CD4-positive, alpha-beta memory T cell (primary cell): Measurements from ENCODE around the gene IL20RA. TPM values are rescaled to one million over a fixed set of nuclear protein-coding genes. Genes with fewer than 3 reads are reported as not detected.
A peak's percentile ranks its signal among the peaks of the same experiment; 100 is the strongest.

ENCODE experiments used
- CTCF ChIA-PET: fragments of 350-600 bp; sonication (Branson Sonifier 250); formaldehyde crosslinking; loops from one replicate; lab custom pipeline; 2021; ENCODE audit warnings: inconsistent platforms; ENCODE audit not compliant: partially characterized antibody; lab: Charles Lee
- POLR2A ChIA-PET: fragments of 350-600 bp; sonication (Branson Sonifier 250); formaldehyde crosslinking; loops from one replicate; lab custom pipeline; 2021; ENCODE audit not compliant: partially characterized antibody; lab: Charles Lee
- DNase-seq, 5 donors: peaks; one replicate each; pipeline versions ENCODE4 v3.0.0 to v3.0.0-alpha.2; 2020 to 2022; ENCODE audit warnings: mixed read lengths in 1 of 5
- H3K27ac ChIP-seq: one replicate; pipeline ENCODE4 v1.7.0; 2013; ENCODE audit warnings: low read depth, low read length
- H3K27me3 ChIP-seq: 2 replicates; pipeline ENCODE4 v1.7.0; 2013; ENCODE audit warnings: mild to moderate bottlenecking, low read length, moderate library complexity; ENCODE audit not compliant: insufficient read depth
- H3K36me3 ChIP-seq: 2 replicates; pipeline ENCODE4 v1.7.0; 2013; ENCODE audit warnings: mild to moderate bottlenecking, low read length, moderate library complexity; ENCODE audit not compliant: insufficient read depth
- H3K4me1 ChIP-seq: 2 replicates; pipeline ENCODE4 v1.7.0; 2013; ENCODE audit warnings: mild to moderate bottlenecking, low read length, moderate library complexity; ENCODE audit not compliant: insufficient read depth
- H3K4me3 ChIP-seq, 2 donors: one replicate each; pipeline ENCODE4 v1.7.0; 2013; ENCODE audit warnings: low read length in 2 of 2, mild to moderate bottlenecking in 1 of 2
- H3K9me3 ChIP-seq, 2 donors: one replicate each; pipeline ENCODE4 v1.7.0; 2013; ENCODE audit warnings: low read length in 2 of 2, control low read depth in 1 of 2; ENCODE audit not compliant: control insufficient read depth in 1 of 2
- H3K27ac Mint-ChIP-seq, 7 donors: one replicate each; pipeline ENCODE4 v1.8.0; 2020 to 2021; ENCODE audit warnings: mixed read lengths in 7 of 7, mild to moderate bottlenecking in 6 of 7, inconsistent platforms in 3 of 7, moderate library complexity in 3 of 7
- H3K27me3 Mint-ChIP-seq, 2 donors: one replicate each; pipeline ENCODE4 v1.8.0; 2020 to 2021; ENCODE audit warnings: mixed read lengths in 2 of 2
- H3K36me3 Mint-ChIP-seq, 2 donors: one replicate each; pipeline ENCODE4 v1.8.0; 2020 to 2021; ENCODE audit warnings: mixed read lengths in 2 of 2, inconsistent platforms in 1 of 2, mild to moderate bottlenecking in 1 of 2
- H3K4me1 Mint-ChIP-seq, 4 donors: one replicate each; pipeline ENCODE4 v1.8.0; 2020 to 2021; ENCODE audit warnings: mixed read lengths in 4 of 4, mild to moderate bottlenecking in 1 of 4
- H3K4me3 Mint-ChIP-seq, 8 donors: one replicate each; pipeline ENCODE4 v1.8.0; 2020 to 2021; ENCODE audit warnings: mixed read lengths in 8 of 8, mild to moderate bottlenecking in 7 of 8, moderate library complexity in 6 of 8, inconsistent platforms in 3 of 8
- H3K9me3 Mint-ChIP-seq, 8 donors: one replicate each; pipeline ENCODE4 v1.8.0; 2020 to 2021; ENCODE audit warnings: mixed read lengths in 8 of 8, mild to moderate bottlenecking in 5 of 8, inconsistent platforms in 3 of 8, moderate library complexity in 1 of 8
- intact Hi-C: fragments of 100-400 bp; cut with micrococcal nuclease; formaldehyde crosslinking; loops from one replicate; pipeline ENCODE4 v1.15.1; 2023
- polyA plus RNA-seq, 2 donors: library from polyadenylated mRNA; unstranded; fragments of 300-500 nt; fragmentation: Illumina TruSeq; gene quantifications; one replicate each; pipeline ENCODE4 v1.2.3, GENCODE V29; 2021
- total RNA-seq, 2 experiments: library from RNA; stranded (reverse); gene quantifications; one replicate each; pipeline ENCODE4 v1.2.3, GENCODE V29; 2021

The IL20RA gene
- total and polyA plus RNA-seq, 4 experiments from 2014 or later = not detected

- intact Hi-C loops = no loop called here
- no peak overlapping the region for H3K27ac Mint-ChIP-seq
- H3K9me3 Mint-ChIP-seq = peaks cover 0 to 12% (median 8%) of the 10 kb centered on the region in 8 donors
- H3K4me1 Mint-ChIP-seq = peaks cover 0 to 5% (median under 1%) of the 10 kb centered on the region in 4 donors
- Histone ChIP-seq H3K4me3 (no peak overlapping the region), H3K36me3 (no peaks in the 10 kb centered on the region), H3K4me1 (peaks cover 7% of the 10 kb centered on the region), H3K27me3 (no peaks in the 10 kb centered on the region), H3K9me3 (no peaks in the 10 kb centered on the region), H3K27ac (no peak overlapping the region)
- DNase-seq = no peak
- no peaks in the 10 kb centered on the region for H3K36me3 Mint-ChIP-seq
- CTCF ChIA-PET = interaction anchor here (1.0 kb wide), 1 partner anchor 9 kb away, joined by 7 read pairs; no protein-coding TSS in a partner anchor
- H3K27me3 Mint-ChIP-seq = peaks cover 18 to 39% of the 10 kb centered on the region in 2 donors
- POLR2A ChIA-PET = no interaction called here
- H3K4me3 Mint-ChIP-seq = no peak overlapping the region
Measured at GRCh38 chr6:137067399-137067798, 22.6 kb upstream of the IL20RA start.

- POLR2A ChIA-PET = no interaction called here
- no peaks in the 10 kb centered on the region for H3K4me1 ChIP-seq
- no peaks in the 10 kb centered on the region for H3K9me3 Mint-ChIP-seq
Measured at GRCh38 chr6:137058037-137058436, 13.3 kb upstream of the IL20RA start.

GRCh38 chr6:137056121-137056880 lies 11.5 kb upstream of the IL20RA start:
- peaks cover 0 to under 1% (median 0%) of the 10 kb centered on the region in 8 donors for H3K9me3 Mint-ChIP-seq
- no peak overlapping the region for H3K27ac ChIP-seq
- POLR2A ChIA-PET = no interaction called here

More at GRCh38 chr6:137058037-137058436, 13.3 kb upstream of the IL20RA start:
- no peak overlapping the region for H3K27ac ChIP-seq
- Mint-ChIP-seq H3K4me3 (no peak overlapping the region), H3K27me3 (peaks cover 2 to 8% of the 10 kb centered on the region in 2 donors), H3K27ac (no peak overlapping the region), H3K36me3 (no peaks in the 10 kb centered on the region), H3K4me1 (no peaks in the 10 kb centered on the region)
- no peak for DNase-seq
- intact Hi-C loops = no loop called here
- no peaks in the 10 kb centered on the region for H3K36me3 ChIP-seq
- CTCF ChIA-PET = no interaction called here
- H3K9me3 ChIP-seq = no peaks in the 10 kb centered on the region
- no peak overlapping the region for H3K4me3 ChIP-seq
- H3K27me3 ChIP-seq = no peaks in the 10 kb centered on the region

GRCh38 chr6:137051790-137052472 lies 7.2 kb upstream of the IL20RA start:
- Histone ChIP-seq H3K36me3 (no peaks in the 10 kb centered on the region), H3K4me1 (no peaks in the 10 kb centered on the region), H3K9me3 (no peaks in the 10 kb centered on the region), H3K4me3 (no peak overlapping the region), H3K27ac (no peak overlapping the region), H3K27me3 (peaks cover 4% of the 10 kb centered on the region)
- Mint-ChIP-seq H3K36me3 (no peaks in the 10 kb centered on the region), H3K27me3 (peaks cover 34 to 36% of the 10 kb centered on the region in 2 donors), H3K4me3 (no peak overlapping the region), H3K9me3 (peaks cover 0 to 2% (median 0%) of the 10 kb centered on the region in 8 donors), H3K27ac (no peak overlapping the region), H3K4me1 (no peaks in the 10 kb centered on the region)
- no peak for DNase-seq
- intact Hi-C loops = no loop called here
- POLR2A ChIA-PET = no interaction called here
- CTCF ChIA-PET = no interaction called here

More at GRCh38 chr6:137056121-137056880, 11.5 kb upstream of the IL20RA start:
- no peak for DNase-seq
- Mint-ChIP-seq H3K4me1 (no peaks in the 10 kb centered on the region), H3K27ac (no peak overlapping the region), H3K27me3 (peaks cover 11 to 18% of the 10 kb centered on the region in 2 donors), H3K4me3 (no peak overlapping the region), H3K36me3 (no peaks in the 10 kb centered on the region)
- Histone ChIP-seq H3K4me1 (no peaks in the 10 kb centered on the region), H3K36me3 (no peaks in the 10 kb centered on the region), H3K9me3 (no peaks in the 10 kb centered on the region), H3K27me3 (no peaks in the 10 kb centered on the region), H3K4me3 (no peak overlapping the region)
- intact Hi-C loops = no loop called here
- CTCF ChIA-PET = interaction anchor here (1.2 kb wide), 1 partner anchor 20 kb away, joined by 3 read pairs; no protein-coding TSS in a partner anchor

DNA sequence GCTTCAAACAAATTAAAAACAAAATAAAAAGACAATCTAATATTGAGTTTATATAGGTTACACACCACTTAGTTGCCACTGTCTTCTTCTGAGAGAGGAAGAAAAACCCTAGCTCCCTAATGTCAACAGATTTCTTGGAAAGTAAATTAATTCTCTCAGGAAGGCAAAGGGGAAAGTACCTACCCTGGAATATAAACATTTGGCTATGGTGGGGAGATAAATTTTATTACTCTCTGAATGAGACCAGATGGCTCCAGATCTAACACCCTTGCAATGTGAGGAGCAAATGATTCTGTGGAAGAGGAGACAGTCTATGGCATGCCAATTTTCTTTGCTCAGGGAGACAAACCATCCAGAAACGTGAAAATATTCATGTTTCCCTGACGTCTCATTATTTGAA lies 4.3 kb upstream of the IL20RA start:
- H3K27me3 ChIP-seq = peaks cover 16% of the 10 kb centered on the region
- no peak overlapping the region for H3K27ac ChIP-seq
- H3K4me1 ChIP-seq = no peaks in the 10 kb centered on the region
- CTCF ChIA-PET = interaction anchor here (0.9 kb wide), 1 partner anchor 45 kb away, joined by 3 read pairs; no protein-coding TSS in a partner anchor
- Mint-ChIP-seq H3K27ac (no peak overlapping the region), H3K27me3 (peaks cover 36 to 47% of the 10 kb centered on the region in 2 donors), H3K4me3 (no peak overlapping the region), H3K36me3 (no peaks in the 10 kb centered on the region), H3K4me1 (peaks cover 3 to 6% (median 4%) of the 10 kb centered on the region in 4 donors), H3K9me3 (peaks cover 0 to 2% (median 0%) of the 10 kb centered on the region in 8 donors)
- no peaks in the 10 kb centered on the region for H3K9me3 ChIP-seq
- no peak for DNase-seq
- H3K4me3 ChIP-seq = no peak overlapping the region
- intact Hi-C loops = no loop called here
- no peaks in the 10 kb centered on the region for H3K36me3 ChIP-seq
- POLR2A ChIA-PET = no interaction called here

GRCh38 chr6:137046871-137047412 lies 2.2 kb upstream of the IL20RA start:
- ChIA-PET POLR2A (no interaction called here), CTCF (no interaction called here)
- H3K4me1 Mint-ChIP-seq = peaks cover 4 to 10% (median 5%) of the 10 kb centered on the region in 4 donors
- peaks cover 43 to 59% of the 10 kb centered on the region in 2 donors for H3K27me3 Mint-ChIP-seq
- peaks cover 4% of the 10 kb centered on the region for H3K4me1 ChIP-seq
- H3K27ac Mint-ChIP-seq = no peak overlapping the region
- H3K36me3 ChIP-seq = no peaks in the 10 kb centered on the region
- peaks cover 0 to 2% (median 0%) of the 10 kb centered on the region in 8 donors for H3K9me3 Mint-ChIP-seq
- no peaks in the 10 kb centered on the region for H3K9me3 ChIP-seq
- H3K27me3 ChIP-seq = peaks cover 33% of the 10 kb centered on the region
- no peak for DNase-seq
- no peak overlapping the region for H3K4me3 ChIP-seq
- intact Hi-C loops = no loop called here
- no peak overlapping the region for H3K27ac ChIP-seq
- H3K36me3 Mint-ChIP-seq = no peaks in the 10 kb centered on the region
- H3K4me3 Mint-ChIP-seq = peak overlapping the region in 1 of 8 donors; percentile 18
